Choroid plexus epithelial cell (primary cell): Measurements from ENCODE around the gene ISLR.

ENCODE experiments used
- DNase-seq: peaks from one replicate; pipeline ENCODE4 v3.0.0-alpha.2; 2010; ENCODE audit warnings: low read depth
- H3K4me3 ChIP-seq: 2 replicates; pipeline ENCODE4 v1.5.1; 2011; ENCODE audit warnings: low read depth, mild to moderate bottlenecking, control low read depth, low read length, moderate library complexity
- CTCF ChIP-seq: conservative IDR thresholded peaks from 2 replicates; pipeline ENCODE4 v1.5.1; 2011; ENCODE audit warnings: low read depth, mild to moderate bottlenecking, control low read depth, inconsistent platforms, low read length, moderate library complexity

Gene ISLR

GRCh38 chr15:74179101-74179841 is 5.8 kb downstream of the ISLR start:
- no peak overlapping the region for H3K4me3 ChIP-seq
- peak; percentile 96 for DNase-seq
- TF ChIP-seq CTCF = no peak

- DNase-seq = peak; percentile 83
- no peak overlapping the region for H3K4me3 ChIP-seq
- peak; percentile 47 for TF ChIP-seq CTCF
These were observed 6.7 kb downstream of the ISLR start for GRCh38 chr15:74179983-74180880.

- no peak for TF ChIP-seq CTCF
- no peak for DNase-seq
- no peak overlapping the region for H3K4me3 ChIP-seq
These were observed 7.5 kb downstream of the ISLR start for GRCh38 chr15:74180881-74181602.

GRCh38 chr15:74182131-74182530 is 8.6 kb downstream of the ISLR start:
- no peak for TF ChIP-seq CTCF

GRCh38 chr15:74184582-74185091 is 11.1 kb downstream of the ISLR start:
- DNase-seq = no peak
- H3K4me3 ChIP-seq = no peak overlapping the region
- TF ChIP-seq CTCF = no peak

More at GRCh38 chr15:74182131-74182530, 8.6 kb downstream of the ISLR start:
- DNase-seq = no peak
- H3K4me3 ChIP-seq = no peak overlapping the region

- no peak for TF ChIP-seq CTCF
- no peak for DNase-seq
- H3K4me3 ChIP-seq = no peak overlapping the region
These were observed 12.3 kb downstream of the ISLR start for GRCh38 chr15:74185710-74186348.
